Gastroesophageal sphincter (tissue), 4 donors: ENCODE measurements around the gene RPS27L. TPM values are rescaled to one million over a fixed set of nuclear protein-coding genes. Genes with fewer than 3 reads are reported as not detected.

Experiments used
- ATAC-seq: fragments of 150-250 bp; one replicate; pipeline ENCODE4 v1.9.1; 2016; ENCODE audit warnings: mild to moderate bottlenecking, moderate library complexity
- H3K27ac ChIP-seq, 4 donors: fragments of 200-600 bp; sonication (generic) in 3 of 4; 1 replicate in 3 of 4; 2 replicates in 1 of 4; pipeline ENCODE4 v1.5.1; 2016 to 2019
- H3K27me3 ChIP-seq: fragments of 200-600 bp; sonication (generic); one replicate; pipeline ENCODE4 v1.5.1; 2019
- H3K36me3 ChIP-seq, 2 donors: fragments of 200-600 bp; sonication (generic); one replicate each; pipeline ENCODE4 v1.5.1; 2019; ENCODE audit warnings: control low read depth in 1 of 2
- H3K4me1 ChIP-seq, 3 donors: fragments of 200-600 bp; sonication (generic); 1 replicate in 2 of 3; 2 replicates in 1 of 3; pipeline ENCODE4 v1.5.1; 2016 to 2019; ENCODE audit warnings: control low read depth in 2 of 3
- H3K4me3 ChIP-seq, 2 donors: fragments of 200-600 bp; sonication (generic); one replicate each; pipeline ENCODE4 v1.5.1; 2019; ENCODE audit warnings: mild to moderate bottlenecking in 1 of 2, moderate library complexity in 1 of 2
- H3K9me3 ChIP-seq, 3 donors: fragments of 200-600 bp; sonication (generic); one replicate each; pipeline ENCODE4 v1.5.1; 2017 to 2019; ENCODE audit warnings: control low read depth in 2 of 3
- CTCF ChIP-seq, 4 experiments: fragments of 200-600 bp in 2 of 4; fragments of 450-650 bp in 2 of 4; sonication (generic) in 1 of 4; IDR thresholded peaks; one replicate each; pipeline ENCODE4 v1.5.1; 2017 to 2019; ENCODE audit warnings: antibody characterized with exemption in 4 of 4, mild to moderate bottlenecking in 2 of 4, moderate library complexity in 2 of 4
- EP300 ChIP-seq: sonication (generic); formaldehyde crosslinking; IDR thresholded peaks from one replicate; pipeline ENCODE4 v1.6.1; 2017; ENCODE audit warnings: antibody characterized with exemption, mild to moderate bottlenecking
- POLR2A ChIP-seq, 2 donors: fragments of 450-650 bp; IDR thresholded peaks; one replicate each; pipeline ENCODE4 v1.6.1; 2017; ENCODE audit warnings: antibody characterized with exemption in 2 of 2, mild to moderate bottlenecking in 2 of 2, moderate library complexity in 1 of 2
- POLR2AphosphoS5 ChIP-seq: sonication (generic); formaldehyde crosslinking; IDR thresholded peaks from one replicate; pipeline ENCODE4 v1.6.1; 2017; ENCODE audit warnings: antibody characterized with exemption
- WGBS, 2 donors: methylation state at CpG; one replicate each; pipeline ENCODE4 v1.1.5; 2018; ENCODE audit warnings: low coverage in 1 of 2; 5-methylcytosine and 5-hydroxymethylcytosine counted together
- total RNA-seq, 4 donors: library from RNA; depleted of rRNA; stranded (reverse); fragments of >200 nt; gene quantifications; one replicate each; pipeline ENCODE4 v1.1.0, GENCODE V29; 2016

The RPS27L gene
- total RNA-seq, 4 donors from 2014 or later: 85.1 to 118 (median 106) TPM

- 1 to 10% methylated on average over 17 to 18 of the region's 18 CpGs for WGBS, 2 donors
- peaks cover 0 to 26% of the 10 kb centered on the region in 2 donors for H3K36me3 ChIP-seq
- peak overlapping the region; percentile 84 to 97 (median 94) for H3K27ac ChIP-seq
- ATAC-seq: peak; percentile 67
- H3K4me3 ChIP-seq: peak overlapping the region; percentile 73 to 75
- H3K27me3 ChIP-seq: no peaks in the 10 kb centered on the region
- TF ChIP-seq EP300: no peak
- TF ChIP-seq CTCF (IDR thresholded peaks at IDR 0.05): peak in 2 of 4 experiments; percentile 8 to 29
- no peak for TF ChIP-seq POLR2AphosphoS5
- no peak for TF ChIP-seq POLR2A (IDR thresholded peaks at IDR 0.05)
- H3K9me3 ChIP-seq: no peaks in the 10 kb centered on the region
- peaks cover 0 to 34% (median 0%) of the 10 kb centered on the region in 3 donors for H3K4me1 ChIP-seq
These were observed 684 bp upstream of the RPS27L start for GRCh38 chr15:63157891-63158431.

GRCh38 chr15:63156755-63157117, 541 bp downstream of the RPS27L start:
- H3K9me3 ChIP-seq: no peaks in the 10 kb centered on the region
- 0% methylated on average over 11 to 12 of the region's 16 CpGs for WGBS, 2 donors
- ATAC-seq: no peak
- peak overlapping the region; percentile 73 to 75 for H3K4me3 ChIP-seq
- peaks cover 0 to 38% of the 10 kb centered on the region in 2 donors for H3K36me3 ChIP-seq
- no peaks in the 10 kb centered on the region for H3K27me3 ChIP-seq
- peaks cover 0 to 34% (median 0%) of the 10 kb centered on the region in 3 donors for H3K4me1 ChIP-seq
- TF ChIP-seq CTCF (IDR thresholded peaks at IDR 0.05): no peak
- no peak for TF ChIP-seq EP300
- TF ChIP-seq POLR2A (IDR thresholded peaks at IDR 0.05): no peak
- TF ChIP-seq POLR2AphosphoS5: no peak
- H3K27ac ChIP-seq: peak overlapping the region; percentile 84 to 97 (median 94)

- H3K4me3 ChIP-seq: peak overlapping the region; percentile 73 to 75
- H3K9me3 ChIP-seq: no peaks in the 10 kb centered on the region
- H3K4me1 ChIP-seq: peaks cover 0 to 34% (median 0%) of the 10 kb centered on the region in 3 donors
- H3K27ac ChIP-seq: peak overlapping the region; percentile 84 to 97 (median 94)
- no peaks in the 10 kb centered on the region for H3K27me3 ChIP-seq
- TF ChIP-seq POLR2AphosphoS5 (no peak), CTCF (IDR thresholded peaks at IDR 0.05) (peak in 1 of 4 experiments; percentile 2)
- peaks cover 0 to 43% of the 10 kb centered on the region in 2 donors for H3K36me3 ChIP-seq
- no peak for ATAC-seq
- 3 to 4% methylated on average over 10 of the region's 10 CpGs for WGBS, 2 donors
These were observed 1.1 kb downstream of the RPS27L start for GRCh38 chr15:63156086-63156710.

GRCh38 chr15:63155486-63155885, 1.8 kb downstream of the RPS27L start:
- no peak overlapping the region for H3K27ac ChIP-seq
- ATAC-seq: no peak
- H3K27me3 ChIP-seq: no peaks in the 10 kb centered on the region
- H3K9me3 ChIP-seq: no peaks in the 10 kb centered on the region
- peaks cover 0 to 50% of the 10 kb centered on the region in 2 donors for H3K36me3 ChIP-seq
- H3K4me3 ChIP-seq: peak overlapping the region in 1 of 2 donors; percentile 75
- no peak for TF ChIP-seq POLR2AphosphoS5
- no peak for TF ChIP-seq EP300
- no peak for TF ChIP-seq POLR2A (IDR thresholded peaks at IDR 0.05)
- TF ChIP-seq CTCF (IDR thresholded peaks at IDR 0.05): no peak
- peaks cover 0 to 35% (median 0%) of the 10 kb centered on the region in 3 donors for H3K4me1 ChIP-seq
- 74 to 88% methylated on average over 2 to 3 of the region's 3 CpGs for WGBS, 2 donors

GRCh38 chr15:63151665-63152064, 5.6 kb downstream of the RPS27L start:
- Histone ChIP-seq H3K27ac (no peak overlapping the region), H3K27me3 (no peaks in the 10 kb centered on the region), H3K4me1 (peaks cover 0 to 30% (median 0%) of the 10 kb centered on the region in 3 donors), H3K4me3 (no peak overlapping the region), H3K36me3 (peaks cover 0 to 87% of the 10 kb centered on the region in 2 donors), H3K9me3 (no peaks in the 10 kb centered on the region)
- no peak for ATAC-seq
- WGBS, 2 donors: 100% methylated on average over 1 of the region's 1 CpG; no CpG with 5 or more reads in 1 of the 2 donors
- TF ChIP-seq POLR2AphosphoS5 (no peak), CTCF (IDR thresholded peaks at IDR 0.05) (no peak), EP300 (no peak), POLR2A (IDR thresholded peaks at IDR 0.05) (no peak)
